Urinary bladder (tissue), 4 donors: Measurements from ENCODE around the gene C16orf78. TPM values are rescaled to one million over a fixed set of nuclear protein-coding genes. Genes with fewer than 3 reads are reported as not detected.

Source experiments
- DNase-seq: peaks from one replicate; pipeline ENCODE4 v3.0.0-alpha.2; 2015; ENCODE audit errors: extremely low spot score
- H3K27ac ChIP-seq: one replicate; pipeline ENCODE4 v1.5.1; 2013; ENCODE audit warnings: low read depth, mild to moderate bottlenecking, moderate library complexity
- H3K36me3 ChIP-seq: one replicate; pipeline ENCODE4 v1.6.1; 2013; ENCODE audit warnings: mild to moderate bottlenecking, moderate library complexity; ENCODE audit not compliant: insufficient read depth
- H3K4me1 ChIP-seq: one replicate; pipeline ENCODE4 v1.6.1; 2013; ENCODE audit warnings: mild to moderate bottlenecking, moderate library complexity; ENCODE audit not compliant: insufficient read depth
- H3K4me3 ChIP-seq: one replicate; pipeline ENCODE4 v1.5.1; 2013; ENCODE audit warnings: low read depth, low read length
- WGBS: extraction: QIAGEN DNeasy Blood & Tissue Kit; methylation state at CpG from one replicate; pipeline ENCODE4 v1.1.7; 2013; 5-methylcytosine and 5-hydroxymethylcytosine counted together
- polyA plus RNA-seq: library from polyadenylated mRNA; stranded (reverse); fragments of 200-250 nt; gene quantifications from one replicate; pipeline ENCODE4 v1.2.3, GENCODE V29; 2013
- total RNA-seq: library from RNA; depleted of rRNA; stranded (reverse); fragments of >200 nt; gene quantifications from one replicate; pipeline ENCODE4 v1.2.3, GENCODE V29; 2014
- donor health status: healthy with polysubstance abuse.
- donor health status: healthy.

The C16orf78 gene, protein sequence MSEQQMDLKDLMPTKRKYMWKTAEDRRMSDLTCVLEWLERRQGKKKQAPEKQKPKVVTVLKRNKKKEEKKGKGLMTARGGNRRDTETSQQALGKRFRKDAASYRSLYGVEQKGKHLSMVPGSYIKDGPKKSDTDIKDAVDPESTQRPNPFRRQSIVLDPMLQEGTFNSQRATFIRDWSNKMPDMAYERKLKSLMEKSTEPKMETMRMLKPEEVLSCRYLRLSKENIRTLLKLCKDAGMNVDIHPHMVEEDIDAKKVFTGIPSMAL
- total RNA-seq = not detected
- polyA plus RNA-seq = not detected

GRCh38 chr16:49373504-49373903 lies at the start of gene C16orf78:
Gene C16orf78 (plus strand): TSS chr16:49373804. CDS start chr16:49373940, 136 bp downstream.
- DNase-seq = no peak
- Histone ChIP-seq H3K4me1 (no peaks in the 10 kb centered on the region), H3K4me3 (no peak within 1 kb of the TSS), H3K27ac (no peak within 1 kb of the TSS), H3K36me3 (no peaks in the 10 kb centered on the region)
- WGBS = 86% methylated on average over 4 of the region's 4 CpGs

GRCh38 chr16:49324703-49325102 lies 48.9 kb upstream of the C16orf78 start:
- H3K27ac ChIP-seq = no peak overlapping the region
- H3K4me1 ChIP-seq = no peaks in the 10 kb centered on the region
- WGBS = 87% methylated on average over 9 of the region's 9 CpGs
- no peak for DNase-seq
- no peak overlapping the region for H3K4me3 ChIP-seq
- no peaks in the 10 kb centered on the region for H3K36me3 ChIP-seq

GRCh38 chr16:49327466-49327865 lies 46.1 kb upstream of the C16orf78 start:
- DNase-seq = no peak
- H3K4me1 ChIP-seq = no peaks in the 10 kb centered on the region
- 67% methylated on average over 4 of the region's 4 CpGs for WGBS
- H3K27ac ChIP-seq = no peak overlapping the region
- no peak overlapping the region for H3K4me3 ChIP-seq
- H3K36me3 ChIP-seq = no peaks in the 10 kb centered on the region

DNA sequence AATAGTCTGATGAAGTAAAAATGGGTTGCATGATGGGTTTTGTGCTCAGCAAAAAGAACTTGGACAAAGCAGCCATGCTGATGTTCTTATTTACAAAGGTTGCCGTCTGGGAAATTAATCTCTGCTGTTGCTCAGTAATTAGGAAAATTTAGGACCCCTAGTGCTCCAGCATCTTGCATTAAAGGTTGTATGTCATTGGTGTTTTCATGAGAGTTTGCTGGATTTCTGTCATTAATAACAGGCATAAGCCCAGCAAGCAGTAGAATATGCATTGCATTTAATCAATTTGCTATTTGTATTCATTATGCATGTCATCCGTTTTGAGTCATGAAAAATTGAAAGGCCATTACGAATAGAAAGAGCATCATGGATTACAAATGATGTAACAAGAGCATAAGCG lies 45.3 kb upstream of the C16orf78 start:
- no peak for DNase-seq
- Histone ChIP-seq H3K27ac (no peak overlapping the region), H3K4me1 (no peaks in the 10 kb centered on the region), H3K4me3 (no peak overlapping the region), H3K36me3 (no peaks in the 10 kb centered on the region)
- WGBS = 77% methylated on average over 4 of the region's 4 CpGs

DNA sequence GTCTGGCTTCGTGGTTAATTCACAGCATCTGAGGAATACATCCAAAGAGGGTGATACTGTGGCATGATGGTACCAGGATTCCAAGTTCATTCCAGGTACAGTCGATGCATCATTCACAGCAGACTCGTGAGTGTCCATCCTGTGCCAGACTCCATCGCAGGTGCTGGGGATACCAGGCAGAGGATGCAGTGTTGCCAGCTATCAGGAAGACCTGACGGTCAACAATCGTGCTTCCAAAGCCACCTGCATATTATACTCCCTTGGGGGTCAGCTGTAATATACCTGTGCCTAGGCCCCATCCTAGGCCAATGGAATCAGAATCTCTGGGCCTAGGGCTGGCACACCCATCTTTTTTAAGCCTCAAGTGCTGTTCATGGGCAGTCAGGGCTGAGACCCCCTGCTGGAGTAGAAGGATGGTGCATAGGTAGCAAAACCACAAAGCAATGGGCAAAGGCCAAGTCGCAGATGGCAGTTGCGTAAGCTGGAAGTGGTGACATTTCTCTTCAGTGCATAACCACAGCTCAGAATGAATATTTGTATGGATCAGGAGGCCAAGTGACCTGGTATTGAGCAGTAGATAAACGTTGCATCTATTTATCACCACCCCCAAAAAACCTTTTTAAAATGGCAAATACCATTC lies 42.9 kb upstream of the C16orf78 start:
- 76% methylated on average over 9 of the region's 9 CpGs for WGBS
- H3K4me1 ChIP-seq = no peaks in the 10 kb centered on the region

DNA sequence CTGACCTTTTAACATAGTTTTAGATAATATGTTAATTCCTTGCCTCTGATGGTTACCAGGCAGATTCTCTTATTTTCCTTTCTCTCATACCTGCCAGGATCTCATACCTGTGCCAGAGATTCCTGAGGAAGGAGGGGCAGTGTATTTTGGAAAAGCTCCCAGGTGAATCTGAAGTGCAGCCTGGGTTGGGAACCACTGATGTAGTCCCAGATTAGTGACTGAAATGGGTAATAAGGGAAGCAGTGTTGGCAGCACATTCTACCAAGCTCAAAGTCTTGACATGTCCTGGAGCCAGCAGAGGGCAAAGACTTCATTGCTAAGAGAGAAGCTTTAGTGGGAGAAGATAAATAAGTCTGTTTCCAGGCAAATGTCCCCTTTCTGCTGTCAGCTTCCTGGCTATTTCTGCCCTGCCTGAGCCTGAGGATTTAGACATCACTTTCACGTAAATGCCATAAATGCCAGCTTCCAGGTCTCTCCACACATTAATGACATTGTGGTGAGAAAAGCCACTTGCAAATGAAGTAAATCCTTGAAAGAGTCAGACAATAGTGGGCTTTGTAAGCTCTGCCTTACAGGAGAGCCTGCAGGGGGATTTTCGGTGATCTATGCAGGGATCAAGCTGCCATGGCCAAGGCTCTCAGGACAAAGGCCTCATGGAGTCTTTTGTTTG lies 40.9 kb upstream of the C16orf78 start:
- Histone ChIP-seq H3K36me3 (no peaks in the 10 kb centered on the region), H3K4me3 (no peak overlapping the region), H3K4me1 (no peaks in the 10 kb centered on the region), H3K27ac (no peak overlapping the region)
- WGBS = 46% methylated on average over 2 of the region's 2 CpGs
- no peak for DNase-seq

More for the DNA sequence above, 42.9 kb upstream of the C16orf78 start:
- Histone ChIP-seq H3K27ac (no peak overlapping the region), H3K36me3 (no peaks in the 10 kb centered on the region), H3K4me3 (no peak overlapping the region)
- DNase-seq = no peak

DNA sequence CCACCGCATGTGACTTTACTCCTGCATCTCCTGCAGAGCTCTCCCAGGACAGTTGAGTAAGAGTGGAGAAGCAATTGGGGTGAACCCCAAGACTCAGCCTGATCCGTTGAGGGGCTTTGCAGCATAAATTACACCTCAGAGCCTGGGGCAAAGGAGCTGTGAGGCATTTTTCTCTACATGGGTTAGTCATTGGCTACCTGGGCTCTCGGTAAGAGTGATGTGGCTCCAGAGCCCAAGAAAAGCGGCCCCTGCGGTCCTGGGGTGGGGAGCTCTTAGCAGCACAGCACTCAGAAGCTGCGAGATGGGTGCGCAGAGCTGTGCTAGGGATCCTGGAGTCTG lies 40.4 kb upstream of the C16orf78 start:
- Histone ChIP-seq H3K36me3 (no peaks in the 10 kb centered on the region), H3K4me1 (no peaks in the 10 kb centered on the region), H3K4me3 (no peak overlapping the region), H3K27ac (no peak overlapping the region)
- DNase-seq = no peak
- WGBS = 72% methylated on average over 7 of the region's 7 CpGs

DNA sequence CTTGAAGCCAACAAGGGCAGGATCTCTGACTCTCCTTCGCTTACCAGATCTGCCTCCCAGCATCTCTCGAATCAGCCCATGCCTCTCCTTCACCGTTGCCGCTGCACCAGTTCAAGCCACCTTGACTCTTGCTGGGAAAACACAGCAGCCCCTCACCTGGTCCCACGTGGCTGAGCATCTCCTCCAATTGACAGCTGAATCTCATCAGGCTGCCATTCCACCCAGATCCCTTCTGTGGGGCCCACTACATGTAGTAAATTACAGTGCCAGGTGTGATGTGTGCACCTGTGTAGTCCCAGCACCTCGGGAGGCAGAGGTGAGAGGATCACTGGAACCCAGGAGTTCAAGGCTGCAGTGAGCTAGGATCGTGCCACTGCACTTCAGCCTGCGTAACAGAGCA lies 37.8 kb upstream of the C16orf78 start:
- H3K27ac ChIP-seq = no peak overlapping the region
- no peaks in the 10 kb centered on the region for H3K36me3 ChIP-seq
- no peak overlapping the region for H3K4me3 ChIP-seq
- 72% methylated on average over 8 of the region's 8 CpGs for WGBS
- no peak for DNase-seq
- H3K4me1 ChIP-seq = no peaks in the 10 kb centered on the region

DNA sequence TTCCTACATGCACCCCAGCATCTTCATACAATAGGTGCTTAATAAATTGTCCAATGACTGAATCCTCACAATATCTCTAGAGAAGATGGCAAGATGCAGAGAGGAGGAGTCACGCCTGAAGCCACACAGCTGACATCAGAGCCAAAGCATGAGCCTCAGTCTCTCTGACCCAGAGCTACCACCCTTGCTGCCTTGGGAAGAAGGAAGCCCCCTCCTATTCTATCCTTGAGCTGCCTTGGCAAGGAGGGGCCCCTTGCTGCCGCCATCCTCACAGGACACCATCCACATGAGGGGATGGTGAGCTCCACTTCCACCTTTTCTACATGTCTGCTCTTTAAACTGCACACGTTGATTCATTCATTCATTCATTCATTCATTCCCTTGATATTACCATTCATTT lies 37.0 kb upstream of the C16orf78 start:
- 75% methylated on average over 3 of the region's 3 CpGs for WGBS
- no peak for DNase-seq
- H3K27ac ChIP-seq = no peak overlapping the region
- no peak overlapping the region for H3K4me3 ChIP-seq
- H3K36me3 ChIP-seq = no peaks in the 10 kb centered on the region
- no peaks in the 10 kb centered on the region for H3K4me1 ChIP-seq

- no peak overlapping the region for H3K27ac ChIP-seq
- H3K36me3 ChIP-seq = no peaks in the 10 kb centered on the region
- H3K4me1 ChIP-seq = no peaks in the 10 kb centered on the region
- 53% methylated on average over 6 of the region's 6 CpGs for WGBS
- DNase-seq = no peak
- H3K4me3 ChIP-seq = no peak overlapping the region
Observed at GRCh38 chr16:49337814-49338350, 35.7 kb upstream of the C16orf78 start.

DNA sequence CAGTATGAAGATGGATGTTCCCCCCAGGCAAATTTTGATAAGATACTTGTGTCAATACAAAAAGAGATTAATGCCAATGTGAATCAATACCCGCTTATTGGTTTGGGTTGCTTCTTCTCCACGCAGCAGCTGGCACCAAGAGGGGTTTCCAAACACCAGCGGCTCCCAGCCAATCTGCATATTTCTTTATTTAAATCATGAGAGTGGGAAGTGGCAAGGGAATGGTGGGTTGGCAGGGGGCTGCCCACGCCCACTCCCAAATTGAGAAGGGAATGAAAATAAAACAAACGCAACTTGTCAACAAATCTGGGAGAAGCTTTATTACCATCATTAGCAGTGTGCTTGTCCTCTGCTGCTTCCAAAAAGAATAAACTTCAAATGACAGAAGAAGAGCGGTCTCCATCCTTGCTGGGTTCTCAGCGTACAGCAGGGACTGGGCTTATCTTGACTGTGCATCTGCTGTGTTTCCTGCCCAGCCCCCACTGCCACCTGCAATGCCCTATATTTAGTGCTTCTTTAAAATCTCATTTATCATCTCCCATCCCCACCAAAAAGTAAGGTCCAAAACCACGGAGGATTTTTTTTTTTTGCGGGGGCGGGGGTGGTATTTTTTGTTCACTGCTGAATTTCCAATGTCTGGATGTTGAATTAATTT lies 34.9 kb upstream of the C16orf78 start:
- H3K4me1 ChIP-seq = no peaks in the 10 kb centered on the region
- H3K4me3 ChIP-seq = no peak overlapping the region
- H3K27ac ChIP-seq = no peak overlapping the region
- DNase-seq = no peak
- no peaks in the 10 kb centered on the region for H3K36me3 ChIP-seq
- 65% methylated on average over 10 of the region's 10 CpGs for WGBS

DNA sequence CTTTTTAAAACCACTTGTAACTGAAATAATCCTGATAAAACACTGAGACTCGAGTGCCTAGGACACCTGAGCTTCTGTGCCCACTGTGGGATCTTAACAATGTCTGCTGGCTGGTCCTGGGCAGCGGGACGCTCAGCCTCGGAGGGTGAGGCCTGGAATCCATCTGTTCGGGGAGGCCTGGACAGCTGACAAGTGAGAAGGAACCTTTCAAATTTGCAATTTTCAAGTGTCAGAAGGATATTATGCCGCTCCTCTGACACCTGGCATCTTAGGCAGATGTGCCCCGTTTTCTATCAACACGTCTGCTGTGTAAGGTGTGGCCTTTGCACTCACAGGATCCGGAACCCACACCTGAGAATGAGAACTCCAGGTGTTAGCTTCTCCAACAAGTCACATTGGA lies 33.1 kb upstream of the C16orf78 start:
- DNase-seq = no peak
- no peaks in the 10 kb centered on the region for H3K4me1 ChIP-seq
- WGBS = 76% methylated on average over 9 of the region's 9 CpGs

GRCh38 chr16:49341706-49342105 lies 31.9 kb upstream of the C16orf78 start:
- H3K4me3 ChIP-seq = no peak overlapping the region
- no peaks in the 10 kb centered on the region for H3K36me3 ChIP-seq
- DNase-seq = no peak
- WGBS = 82% methylated on average over 4 of the region's 4 CpGs
- no peaks in the 10 kb centered on the region for H3K4me1 ChIP-seq
- no peak overlapping the region for H3K27ac ChIP-seq

More for the DNA sequence above, 33.1 kb upstream of the C16orf78 start:
- H3K4me3 ChIP-seq = no peak overlapping the region
- no peak overlapping the region for H3K27ac ChIP-seq
- no peaks in the 10 kb centered on the region for H3K36me3 ChIP-seq
